DMS114 treated with DMSO at 0.1 percent for 48 hours (cell line): ENCODE results near the gene SLC1A2.

Experiments used
- DNase-seq: peaks from one replicate; lab custom pipeline; 2025; ENCODE audit not compliant: unreplicated experiment; lab: John Stamatoyannopoulos, UW

The SLC1A2 gene

DNA sequence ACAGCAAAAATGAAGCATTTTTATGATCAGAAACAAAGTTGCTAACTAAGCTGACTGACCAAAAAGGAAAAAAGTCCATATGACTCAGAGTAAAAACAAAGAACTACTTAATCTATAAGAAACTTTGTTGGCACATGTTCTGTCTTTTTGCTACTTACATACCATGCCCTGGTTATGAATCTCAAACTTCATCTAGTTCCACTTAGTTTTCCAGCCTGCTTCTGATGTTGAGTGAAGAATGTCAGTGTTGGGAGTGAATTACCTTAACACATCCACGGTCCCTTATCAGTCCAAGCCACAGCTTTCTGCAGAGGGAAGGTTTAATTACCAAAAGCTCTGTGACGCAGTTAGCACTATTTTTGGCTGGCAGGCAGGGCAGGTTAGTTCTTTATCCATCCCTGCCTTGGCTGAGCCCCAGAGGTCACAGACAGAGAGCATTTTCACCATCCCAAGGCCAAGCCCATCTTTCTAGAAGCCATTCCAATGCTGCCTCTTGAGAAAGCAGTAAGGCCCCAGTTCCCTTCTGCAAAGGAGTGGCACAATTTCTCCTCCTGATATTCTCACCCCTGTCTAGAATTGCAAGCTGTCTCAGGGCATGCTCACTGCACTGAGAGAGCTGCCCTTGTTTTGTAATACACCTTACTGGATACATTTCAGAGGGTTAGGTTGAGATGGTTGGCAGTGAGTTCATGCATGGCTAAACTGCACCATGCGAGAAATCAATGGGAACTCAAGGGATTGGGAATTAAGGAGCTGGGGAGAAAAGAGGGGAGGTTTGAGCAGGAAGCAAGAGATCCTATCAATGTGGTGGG lies 67.1 kb downstream of the SLC1A2 start:
- no peak for DNase-seq

GRCh38 chr11:35349897-35350296 lies 69.5 kb downstream of the SLC1A2 start:
- no peak for DNase-seq

GRCh38 chr11:35348898-35349687 lies 70.3 kb downstream of the SLC1A2 start:
- DNase-seq = no peak

GRCh38 chr11:35347921-35348331 lies 71.4 kb downstream of the SLC1A2 start:
- no peak for DNase-seq

GRCh38 chr11:35347173-35347878 lies 72.0 kb downstream of the SLC1A2 start:
- no peak for DNase-seq

DNA sequence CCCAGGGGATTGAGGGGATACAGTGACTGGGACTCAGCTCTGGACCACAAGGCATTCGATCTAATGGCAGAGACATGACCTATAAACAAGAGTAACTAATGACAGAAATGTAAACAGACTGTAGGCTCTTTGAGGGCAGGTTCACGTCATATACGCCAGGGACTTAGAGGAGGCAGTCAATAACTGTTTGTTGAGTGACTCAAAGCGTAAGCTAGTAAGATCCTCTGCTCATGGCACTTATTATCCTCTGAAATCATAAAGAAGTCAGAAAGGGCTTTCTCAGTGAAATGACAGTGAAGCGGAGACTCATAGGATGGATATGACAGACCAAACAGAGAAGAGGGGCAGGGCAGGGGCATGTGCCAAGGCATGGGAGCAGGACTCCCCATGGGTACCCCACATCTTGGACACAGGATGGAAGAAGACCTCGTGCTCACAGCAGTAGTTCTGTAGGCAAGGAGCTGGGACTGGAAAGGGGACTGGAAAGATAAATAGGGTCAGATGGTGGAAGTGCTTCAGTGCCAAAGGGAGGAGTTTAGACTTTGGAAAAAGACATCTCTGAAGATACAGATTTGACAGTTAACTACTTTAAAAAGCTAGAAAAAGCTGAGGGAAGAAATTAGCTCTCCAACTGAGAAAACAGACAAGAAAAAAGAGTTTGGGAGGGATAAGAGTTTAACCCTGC lies 72.7 kb downstream of the SLC1A2 start:
- DNase-seq = no peak

GRCh38 chr11:35344681-35345574 lies 74.4 kb downstream of the SLC1A2 start:
- no peak for DNase-seq

DNA sequence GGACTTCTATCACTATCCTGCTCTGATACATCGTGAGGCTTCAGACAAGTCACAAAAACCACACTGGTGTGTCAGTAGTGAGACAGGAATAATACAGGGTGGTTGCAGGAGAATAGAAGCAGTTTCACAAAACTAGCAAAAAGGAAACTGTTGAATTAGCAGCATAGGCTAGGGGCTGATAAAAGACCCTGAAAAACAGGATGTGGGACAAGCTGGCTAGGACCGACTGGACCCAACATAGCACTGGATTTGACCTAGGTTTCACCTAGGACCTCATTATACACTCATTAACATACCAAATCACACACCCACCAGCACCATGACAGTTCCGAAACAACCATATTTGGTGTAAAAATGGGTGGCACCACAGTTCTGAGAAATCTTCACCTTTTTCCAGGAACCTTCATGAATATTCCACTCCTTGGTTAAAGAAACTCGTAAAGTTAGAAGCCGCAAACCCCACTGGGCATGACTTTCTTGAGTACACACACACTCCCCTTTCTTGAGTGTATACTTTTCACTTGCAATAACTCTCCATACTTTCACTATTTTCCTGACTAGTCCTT lies 76.2 kb downstream of the SLC1A2 start:
- no peak for DNase-seq

- no peak for DNase-seq
Measured at GRCh38 chr11:35340715-35341114, 78.6 kb downstream of the SLC1A2 start.

DNA sequence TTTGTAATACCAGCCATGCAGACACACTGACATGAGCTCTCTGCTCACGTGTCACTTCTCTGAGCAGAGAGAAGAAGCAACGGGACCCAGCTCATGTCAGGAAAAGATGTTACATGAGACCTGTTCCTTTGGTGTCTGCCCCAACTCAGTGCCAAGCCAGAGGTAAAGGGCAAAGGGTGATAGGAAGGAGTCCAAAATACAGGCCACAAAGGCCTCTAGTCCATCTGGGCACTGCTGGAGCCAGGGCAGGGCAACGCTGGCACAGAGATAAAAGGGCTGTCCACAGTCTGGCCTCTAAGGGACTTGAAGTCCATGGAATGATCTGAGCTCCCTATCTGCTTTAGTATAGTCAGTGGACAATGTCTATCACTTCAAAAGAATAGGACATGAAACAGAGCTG lies 79.3 kb downstream of the SLC1A2 start:
- no peak for DNase-seq

- no peak for DNase-seq
Measured at GRCh38 chr11:35338921-35339320, 80.4 kb downstream of the SLC1A2 start.

GRCh38 chr11:35337914-35338305 lies 81.4 kb downstream of the SLC1A2 start:
- no peak for DNase-seq

DNA sequence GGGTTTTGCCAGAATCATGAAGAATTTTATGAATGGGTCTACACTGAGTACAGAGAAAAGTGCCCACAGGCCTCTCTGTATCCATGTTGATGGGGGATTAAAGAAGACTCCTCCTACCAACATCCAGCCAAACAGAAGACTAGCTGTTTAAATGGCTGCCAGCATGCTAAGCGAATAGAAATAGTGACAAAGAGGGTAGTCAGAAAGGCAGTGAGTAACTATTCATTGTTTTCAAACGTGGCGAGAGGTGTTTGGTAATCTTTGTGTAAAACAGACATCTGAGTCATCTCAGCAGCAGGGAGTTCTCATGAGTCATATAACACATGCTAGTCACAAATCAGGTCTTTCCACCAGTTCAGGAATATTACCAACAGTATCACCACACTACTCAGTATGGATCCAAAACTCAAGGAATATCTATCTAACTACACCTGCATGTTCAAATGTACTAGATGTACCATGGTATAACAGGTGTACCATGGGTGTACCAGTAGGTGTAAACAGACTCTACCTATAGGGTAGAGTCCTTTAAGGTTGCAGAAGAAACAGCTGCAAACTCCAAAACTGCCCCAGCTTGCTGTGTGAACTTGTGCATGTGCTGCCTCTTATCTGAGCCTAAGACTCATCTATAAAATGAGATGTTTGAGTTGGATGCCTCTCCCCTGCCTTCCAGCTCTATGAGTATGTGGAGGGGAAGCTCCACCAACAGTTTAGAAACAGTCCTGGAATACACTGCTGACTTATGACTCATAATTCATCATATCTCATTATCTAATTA lies 82.0 kb downstream of the SLC1A2 start:
- DNase-seq = no peak

DNA sequence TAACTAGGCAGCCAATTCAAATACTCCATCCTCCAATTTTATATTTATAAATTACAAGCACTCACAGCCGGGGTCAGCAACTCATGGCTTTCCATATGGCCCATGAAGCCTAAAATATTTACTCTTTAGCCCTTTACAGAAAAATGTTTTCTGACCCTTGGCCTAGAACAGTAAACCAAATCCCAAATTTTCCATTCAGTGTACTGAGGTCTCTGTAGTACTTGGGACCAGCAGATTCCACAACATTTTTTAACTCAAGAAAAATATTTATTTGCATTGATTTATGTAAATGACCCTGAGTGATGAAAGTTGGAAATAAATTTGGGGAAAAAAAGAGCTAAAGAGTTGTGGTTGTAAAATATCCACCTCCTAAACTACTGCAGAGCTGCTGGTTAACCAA lies 82.6 kb downstream of the SLC1A2 start:
- no peak for DNase-seq

GRCh38 chr11:35335226-35335625 lies 84.1 kb downstream of the SLC1A2 start:
- no peak for DNase-seq

GRCh38 chr11:35334385-35335090 lies 84.8 kb downstream of the SLC1A2 start:
- no peak for DNase-seq

- DNase-seq = no peak
Measured at GRCh38 chr11:35332524-35332923, 86.8 kb downstream of the SLC1A2 start.

- DNase-seq = no peak
Measured at GRCh38 chr11:35330931-35331330, 88.4 kb downstream of the SLC1A2 start.
